CD14-positive monocyte (primary cell): ENCODE data around the gene KIRREL3. TPM values are rescaled to one million over a fixed set of nuclear protein-coding genes. Genes with fewer than 3 reads are reported as not detected.

Source experiments
- DNase-seq, 3 donors: peaks; one replicate each; pipeline ENCODE4 v3.0.0-alpha.2; 2011 to 2022
- H2AFZ ChIP-seq: 2 replicates; pipeline ENCODE4 v1.6.0; 2012; ENCODE audit warnings: mild to moderate bottlenecking, low read depth, low read length, inconsistent platforms; ENCODE audit not compliant: insufficient read depth, poor library complexity, severe bottlenecking
- H3K27ac ChIP-seq, 2 donors: 1 replicate in 1 of 2; 2 replicates in 1 of 2; pipeline ENCODE4 v1.5.1; 2012 to 2013; ENCODE audit warnings: low read length in 2 of 2, control low read depth in 1 of 2, inconsistent platforms in 1 of 2, low read depth in 1 of 2, mild to moderate bottlenecking in 1 of 2
- H3K27me3 ChIP-seq, 2 donors: one replicate each; pipeline versions ENCODE4 v1.6.0 to v1.6.1; 2011 to 2013; ENCODE audit warnings: low read length in 2 of 2; ENCODE audit not compliant: control insufficient read depth in 2 of 2, insufficient read depth in 2 of 2
- H3K36me3 ChIP-seq, 2 donors: replicated peaks in 1 of 2; 1 replicate in 1 of 2; 2 replicates in 1 of 2; pipeline versions ENCODE4 v1.5.1 to v1.6.1; 2012 to 2013; ENCODE audit warnings: low read length in 2 of 2, control low read depth in 1 of 2, inconsistent platforms in 1 of 2, mild to moderate bottlenecking in 1 of 2; ENCODE audit not compliant: insufficient read depth in 2 of 2, control insufficient read depth in 1 of 2
- H3K4me1 ChIP-seq, 2 donors: 1 replicate in 1 of 2; 2 replicates in 1 of 2; pipeline versions ENCODE4 v1.5.1 to v1.6.1; 2012 to 2013; ENCODE audit warnings: low read length in 2 of 2, control low read depth in 1 of 2, inconsistent platforms in 1 of 2, mild to moderate bottlenecking in 1 of 2, moderate library complexity in 1 of 2; ENCODE audit not compliant: insufficient read depth in 2 of 2, control insufficient read depth in 1 of 2
- H3K4me2 ChIP-seq: replicated peaks from 2 replicates; pipeline ENCODE3; 2012; ENCODE audit warnings: low read length, moderate library complexity, mild to moderate bottlenecking; ENCODE audit not compliant: poor library complexity, severe bottlenecking; ENCODE audit errors: extremely low read depth
- H3K4me3 ChIP-seq, 3 experiments: fragments of 200-600 bp in 1 of 3; sonication (generic) in 1 of 3; replicated peaks in 1 of 3; 1 replicate in 2 of 3; 2 replicates in 1 of 3; pipeline ENCODE4 v1.5.1; 2011 to 2013; ENCODE audit warnings: low read length in 3 of 3, mild to moderate bottlenecking in 3 of 3, control low read depth in 2 of 3, low read depth in 2 of 3, inconsistent platforms in 1 of 3, moderate library complexity in 1 of 3
- H3K79me2 ChIP-seq: 2 replicates; pipeline ENCODE4 v1.6.0; 2012; ENCODE audit warnings: mild to moderate bottlenecking, control low read depth, inconsistent platforms, low read length, moderate library complexity; ENCODE audit not compliant: insufficient read depth
- H3K9ac ChIP-seq: 2 replicates; pipeline ENCODE4 v1.6.0; 2017; ENCODE audit warnings: low read length, mild to moderate bottlenecking; ENCODE audit not compliant: insufficient read depth, poor library complexity, severe bottlenecking
- H3K9me3 ChIP-seq, 2 donors: replicated peaks in 1 of 2; 1 replicate in 1 of 2; 2 replicates in 1 of 2; pipeline versions ENCODE4 v1.5.1 to v1.6.1; 2012 to 2013; ENCODE audit warnings: low read length in 2 of 2, control low read depth in 1 of 2; ENCODE audit not compliant: control insufficient read depth in 1 of 2, insufficient read depth in 1 of 2
- H4K20me1 ChIP-seq: 2 replicates; pipeline ENCODE4 v1.6.0; 2012; ENCODE audit warnings: mild to moderate bottlenecking, low read length, control low read depth, moderate library complexity; ENCODE audit not compliant: insufficient read depth
- H3K27ac Mint-ChIP-seq, 7 donors: one replicate each; pipeline ENCODE4 v1.8.0; 2020; ENCODE audit warnings: mild to moderate bottlenecking in 7 of 7, mixed read lengths in 7 of 7, moderate library complexity in 6 of 7, inconsistent platforms in 2 of 7
- H3K27me3 Mint-ChIP-seq, 3 donors: one replicate each; pipeline ENCODE4 v1.8.0; 2021 to 2022; ENCODE audit warnings: low read depth in 3 of 3, mild to moderate bottlenecking in 3 of 3, mixed read lengths in 3 of 3, moderate library complexity in 3 of 3, inconsistent platforms in 1 of 3
- H3K36me3 Mint-ChIP-seq, 2 donors: one replicate each; pipeline ENCODE4 v1.8.0; 2020; ENCODE audit warnings: mixed read lengths in 2 of 2, inconsistent platforms in 1 of 2, mild to moderate bottlenecking in 1 of 2
- H3K4me1 Mint-ChIP-seq: one replicate; pipeline ENCODE4 v1.8.0; 2020; ENCODE audit warnings: mild to moderate bottlenecking, mixed read lengths
- H3K4me3 Mint-ChIP-seq, 2 donors: one replicate each; pipeline ENCODE4 v1.8.0; 2020; ENCODE audit warnings: mild to moderate bottlenecking in 2 of 2, mixed read lengths in 2 of 2, moderate library complexity in 1 of 2
- H3K9me3 Mint-ChIP-seq, 7 donors: one replicate each; pipeline ENCODE4 v1.8.0; 2020 to 2022; ENCODE audit warnings: mixed read lengths in 7 of 7, mild to moderate bottlenecking in 6 of 7, moderate library complexity in 6 of 7, inconsistent platforms in 2 of 7
- WGBS: methylation state at CpG from one replicate; pipeline ENCODE4 v1.1.5; 2013; ENCODE audit warnings: missing lambda C conversion rate; ENCODE audit not compliant: insufficient coverage; 5-methylcytosine and 5-hydroxymethylcytosine counted together
- intact Hi-C, 2 donors: fragments of 100-400 bp; cut with micrococcal nuclease; formaldehyde crosslinking; loops; one replicate each; pipeline versions ENCODE4 v1.15.0 to v1.15.1; 2023
- polyA plus RNA-seq, 3 donors: library from polyadenylated mRNA; depleted of rRNA in 1 of 3; unstranded in 2 of 3; stranded (reverse) in 1 of 3; fragments of 300-500 nt in 2 of 3; fragments of >200 nt in 1 of 3; fragmentation: Illumina TruSeq in 2 of 3; gene quantifications; 1 replicate in 2 of 3; 2 replicates in 1 of 3; pipeline ENCODE4 v1.2.3, GENCODE V29; 2012 to 2021
- TF ChIP-seq, protein P1 (sequence below): fragments of 200-600 bp; IDR thresholded peaks from one replicate; pipeline ENCODE4 v1.8.0; 2022; ENCODE audit warnings: antibody characterized with exemption, mild to moderate bottlenecking

KIRREL3 gene
- polyA plus RNA-seq, 3 donors = not detected

DNA sequence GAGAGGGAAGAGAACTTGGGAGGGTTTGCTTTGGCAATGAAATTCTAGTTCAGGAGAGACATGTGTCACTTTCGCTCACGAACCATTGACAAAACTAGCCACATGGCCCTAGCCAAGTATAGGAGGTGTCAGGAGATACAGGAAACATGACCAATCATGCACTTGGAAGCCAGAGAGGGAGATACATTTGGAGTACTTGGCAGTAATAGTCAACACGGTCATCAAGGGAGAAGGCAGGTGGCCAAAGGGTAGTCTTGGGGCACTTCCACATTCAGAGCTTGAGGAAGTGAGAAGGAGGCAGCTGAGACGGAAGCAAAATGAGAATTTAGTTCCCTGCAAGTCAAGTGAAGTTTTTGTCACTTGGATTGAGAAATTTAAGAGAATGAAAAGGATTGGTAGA lies 26.4 kb upstream of the KIRREL3 start:
- TF ChIP-seq, protein P1, sequence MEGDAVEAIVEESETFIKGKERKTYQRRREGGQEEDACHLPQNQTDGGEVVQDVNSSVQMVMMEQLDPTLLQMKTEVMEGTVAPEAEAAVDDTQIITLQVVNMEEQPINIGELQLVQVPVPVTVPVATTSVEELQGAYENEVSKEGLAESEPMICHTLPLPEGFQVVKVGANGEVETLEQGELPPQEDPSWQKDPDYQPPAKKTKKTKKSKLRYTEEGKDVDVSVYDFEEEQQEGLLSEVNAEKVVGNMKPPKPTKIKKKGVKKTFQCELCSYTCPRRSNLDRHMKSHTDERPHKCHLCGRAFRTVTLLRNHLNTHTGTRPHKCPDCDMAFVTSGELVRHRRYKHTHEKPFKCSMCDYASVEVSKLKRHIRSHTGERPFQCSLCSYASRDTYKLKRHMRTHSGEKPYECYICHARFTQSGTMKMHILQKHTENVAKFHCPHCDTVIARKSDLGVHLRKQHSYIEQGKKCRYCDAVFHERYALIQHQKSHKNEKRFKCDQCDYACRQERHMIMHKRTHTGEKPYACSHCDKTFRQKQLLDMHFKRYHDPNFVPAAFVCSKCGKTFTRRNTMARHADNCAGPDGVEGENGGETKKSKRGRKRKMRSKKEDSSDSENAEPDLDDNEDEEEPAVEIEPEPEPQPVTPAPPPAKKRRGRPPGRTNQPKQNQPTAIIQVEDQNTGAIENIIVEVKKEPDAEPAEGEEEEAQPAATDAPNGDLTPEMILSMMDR = no peak
- H3K36me3 ChIP-seq = no peaks in the 10 kb centered on the region
- Mint-ChIP-seq H3K9me3 (no peaks in the 10 kb centered on the region), H3K36me3 (no peaks in the 10 kb centered on the region), H3K4me3 (no peak overlapping the region), H3K4me1 (no peaks in the 10 kb centered on the region), H3K27ac (no peak overlapping the region), H3K27me3 (peaks cover 0 to 2% (median 0%) of the 10 kb centered on the region in 3 donors)
- no peak overlapping the region for H3K9ac ChIP-seq
- no peak overlapping the region for H3K27ac ChIP-seq
- no peaks in the 10 kb centered on the region for H3K4me1 ChIP-seq
- DNase-seq = no peak
- H3K4me2 ChIP-seq = no peak overlapping the region
- H3K4me3 ChIP-seq = no peak overlapping the region
- H3K9me3 ChIP-seq = no peaks in the 10 kb centered on the region
- 88% methylated on average over 3 of the region's 4 CpGs for WGBS
- intact Hi-C loops = no loop called here
- no peaks in the 10 kb centered on the region for H3K79me2 ChIP-seq
- no peaks in the 10 kb centered on the region for H4K20me1 ChIP-seq
- H2AFZ ChIP-seq = no peak overlapping the region
- no peaks in the 10 kb centered on the region for H3K27me3 ChIP-seq

DNA sequence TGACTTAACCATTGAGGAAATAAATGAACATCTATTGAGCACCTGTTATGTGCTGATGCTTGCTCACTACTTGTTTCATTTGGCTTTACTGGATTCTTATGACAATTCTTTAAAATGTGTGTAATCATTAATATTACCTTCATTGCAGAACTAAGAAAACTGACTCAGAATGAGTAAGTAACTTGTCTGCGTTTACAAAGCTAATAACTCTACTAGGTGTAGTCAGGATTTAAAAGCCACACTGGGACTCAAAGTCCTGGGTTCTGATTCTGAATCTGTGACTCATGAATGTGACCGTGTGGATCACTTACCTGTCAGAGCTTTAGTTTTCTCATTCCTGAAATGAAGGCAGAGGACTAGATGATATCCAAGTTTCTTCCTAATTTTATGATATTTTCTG lies 23.4 kb upstream of the KIRREL3 start:
- H3K27ac ChIP-seq = no peak overlapping the region
- H4K20me1 ChIP-seq = no peaks in the 10 kb centered on the region
- no peak overlapping the region for H3K4me2 ChIP-seq
- no peak overlapping the region for H3K4me3 Mint-ChIP-seq
- no CpG with 5 or more reads among the region's 2 CpGs for WGBS
- no peaks in the 10 kb centered on the region for H3K9me3 ChIP-seq
- H2AFZ ChIP-seq = no peak overlapping the region
- no peaks in the 10 kb centered on the region for H3K4me1 ChIP-seq
- H3K9ac ChIP-seq = no peak overlapping the region
- no peaks in the 10 kb centered on the region for H3K36me3 Mint-ChIP-seq
- DNase-seq = no peak
- no peak overlapping the region for H3K4me3 ChIP-seq
- H3K9me3 Mint-ChIP-seq = no peaks in the 10 kb centered on the region
- no peaks in the 10 kb centered on the region for H3K27me3 ChIP-seq
- no peaks in the 10 kb centered on the region for H3K79me2 ChIP-seq
- H3K27me3 Mint-ChIP-seq = peaks cover 0 to 2% (median 0%) of the 10 kb centered on the region in 3 donors
- TF ChIP-seq, protein P1 = no peak
- no peak overlapping the region for H3K27ac Mint-ChIP-seq
- no peaks in the 10 kb centered on the region for H3K36me3 ChIP-seq
- H3K4me1 Mint-ChIP-seq = no peaks in the 10 kb centered on the region
- intact Hi-C loops = loop anchor here in 1 of 2 donors (5.0 kb wide), 1 partner anchor 48 kb away; no protein-coding TSS in a partner anchor
